HG03103 (cell line): ENCODE measurements around the gene LDLRAD4.

ENCODE experiments used
- ATAC-seq: cut with Tn5 transposase; IDR thresholded peaks from one replicate; pipeline ENCODE4 v1.9.1; 2021; ENCODE audit warnings: low read depth; ENCODE audit not compliant: unreplicated experiment

LDLRAD4 gene

GRCh38 chr18:13226533-13227144 is 8.1 kb downstream of the LDLRAD4 start:
- ATAC-seq = no peak

GRCh38 chr18:13227910-13228309 is 9.3 kb downstream of the LDLRAD4 start:
- no peak for ATAC-seq

DNA sequence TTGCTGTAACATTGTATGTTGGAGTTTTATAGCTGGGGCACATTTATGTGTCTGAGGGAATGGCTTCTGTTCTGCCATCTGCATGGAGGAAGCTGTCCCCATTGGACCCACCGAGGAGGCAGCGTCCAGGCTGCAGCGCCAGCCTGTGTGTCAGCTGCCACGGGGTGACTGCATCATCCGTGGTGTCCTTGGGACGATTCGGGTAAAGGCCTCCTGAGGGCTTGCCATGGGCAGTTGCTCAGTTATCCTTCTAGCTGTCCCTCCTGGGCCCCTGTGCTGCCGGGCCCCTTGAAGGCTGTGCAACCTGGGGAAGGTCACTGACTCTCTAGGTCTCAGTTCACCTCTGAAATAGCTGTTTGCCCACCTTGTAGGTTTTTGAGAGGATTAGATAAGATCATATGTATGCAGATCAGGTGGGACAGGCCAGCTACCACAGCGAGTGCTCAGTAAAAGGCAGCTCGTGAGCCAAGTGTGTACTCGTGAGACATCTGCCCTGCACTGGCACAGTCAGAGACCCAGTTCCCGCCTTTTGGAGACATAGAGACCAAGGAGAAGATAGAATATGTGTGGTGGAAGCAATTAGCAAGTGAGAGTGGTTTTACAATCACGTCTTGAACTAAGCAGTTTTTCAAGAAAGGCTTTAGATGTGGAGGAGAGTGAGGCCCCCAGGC is 10.6 kb downstream of the LDLRAD4 start:
- no peak for ATAC-seq

DNA sequence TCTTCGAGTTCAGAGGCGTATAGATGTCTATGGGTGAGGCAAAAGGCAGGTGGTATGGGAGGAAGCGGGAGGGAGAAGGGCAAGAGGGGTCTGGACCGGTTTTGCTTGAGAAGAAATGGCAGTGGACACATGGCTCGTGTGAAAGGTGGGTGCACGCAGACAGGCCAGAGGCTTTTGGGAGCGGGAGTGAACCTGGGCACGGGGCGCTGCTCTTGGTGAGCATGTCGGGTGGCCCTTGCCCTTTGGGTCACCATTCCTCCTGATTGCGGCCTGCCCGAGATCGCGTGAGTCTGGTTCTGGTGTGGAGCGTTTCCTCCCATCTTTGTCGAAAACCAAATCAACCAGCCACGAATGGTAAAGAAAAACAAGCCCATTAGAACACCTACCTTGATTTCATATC is 12.6 kb downstream of the LDLRAD4 start:
- ATAC-seq = no peak

DNA sequence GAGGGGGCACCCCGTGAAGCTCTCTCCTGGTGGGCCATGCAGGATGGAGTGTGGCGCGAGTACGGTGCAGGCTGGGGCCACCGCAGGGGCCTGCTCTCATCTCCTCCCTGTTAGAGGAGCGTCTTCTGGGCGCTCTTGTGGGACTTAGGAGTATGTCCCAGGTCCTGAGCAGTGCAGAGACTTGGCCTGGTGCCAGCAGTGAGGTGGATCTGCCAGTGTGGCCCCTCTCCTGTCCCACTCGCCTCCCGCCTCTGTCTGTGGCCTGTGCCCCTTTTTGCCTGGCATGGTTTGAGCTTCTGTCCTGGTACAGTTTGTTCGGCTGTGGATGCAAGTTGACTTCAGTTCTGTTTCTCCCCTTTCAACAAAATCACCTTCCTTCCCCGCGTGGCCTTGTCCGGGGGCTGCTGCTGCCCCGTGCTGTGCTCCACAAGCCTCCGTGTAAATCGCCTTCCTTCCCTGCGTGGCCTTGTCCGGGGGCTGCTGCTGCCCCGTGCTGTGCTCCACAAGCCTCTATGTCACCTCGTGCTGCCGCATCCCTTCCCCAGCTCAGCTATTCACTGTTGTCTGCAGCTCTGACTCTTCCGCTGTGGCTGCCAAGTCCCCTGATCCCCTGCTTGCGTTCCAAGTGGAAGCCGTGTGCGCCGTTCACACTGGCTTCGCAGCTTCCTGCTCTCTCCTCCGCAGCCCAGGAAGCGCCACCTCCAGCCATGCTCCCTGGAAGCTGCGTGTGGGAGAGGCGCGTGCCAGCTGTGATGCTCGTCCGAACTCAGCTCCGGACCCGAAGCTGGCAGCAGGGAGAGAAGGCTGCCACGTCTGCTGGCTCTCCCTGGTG is 13.7 kb downstream of the LDLRAD4 start:
- no peak for ATAC-seq

DNA sequence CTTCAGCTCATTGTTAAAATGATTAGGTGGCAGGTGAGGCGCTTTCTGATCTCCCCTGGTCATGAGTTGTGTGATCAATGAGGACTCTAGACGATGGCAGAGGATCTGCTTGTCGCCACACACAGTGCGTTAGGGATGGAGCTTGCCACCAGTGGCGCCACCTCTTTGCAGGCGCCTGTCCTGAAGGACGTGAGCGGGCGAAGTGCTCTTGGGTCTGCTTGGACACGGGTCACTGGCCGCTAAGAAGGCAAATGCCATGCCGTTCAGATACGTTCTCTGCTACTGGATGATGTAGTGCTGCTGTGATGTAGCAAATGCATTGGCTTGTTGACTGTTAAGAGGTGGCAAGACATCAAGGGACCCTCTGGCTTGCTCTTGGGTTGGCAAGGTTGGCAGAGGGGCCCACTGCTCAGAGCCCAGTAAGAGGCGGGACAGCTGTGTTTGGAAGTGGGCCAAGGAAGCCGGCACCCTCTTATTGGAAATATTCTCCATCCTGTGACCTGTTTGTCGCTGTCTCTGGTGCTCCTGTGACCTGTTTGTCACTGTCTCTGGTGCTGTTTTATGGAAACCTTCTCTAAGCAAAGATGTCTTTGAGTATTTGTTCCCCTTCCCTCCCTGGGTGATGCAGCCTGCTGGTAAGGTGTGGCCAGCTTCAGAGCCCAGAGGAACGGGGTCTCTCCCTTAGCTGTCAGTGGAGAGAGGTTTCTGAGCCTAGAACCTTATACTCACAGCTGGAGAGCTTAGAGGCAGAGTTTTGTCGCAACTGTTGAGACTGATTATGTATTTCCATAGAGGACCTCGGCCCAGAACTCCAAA is 14.6 kb downstream of the LDLRAD4 start:
- ATAC-seq = no peak

GRCh38 chr18:13233787-13234783 is 15.5 kb downstream of the LDLRAD4 start:
- no peak for ATAC-seq

DNA sequence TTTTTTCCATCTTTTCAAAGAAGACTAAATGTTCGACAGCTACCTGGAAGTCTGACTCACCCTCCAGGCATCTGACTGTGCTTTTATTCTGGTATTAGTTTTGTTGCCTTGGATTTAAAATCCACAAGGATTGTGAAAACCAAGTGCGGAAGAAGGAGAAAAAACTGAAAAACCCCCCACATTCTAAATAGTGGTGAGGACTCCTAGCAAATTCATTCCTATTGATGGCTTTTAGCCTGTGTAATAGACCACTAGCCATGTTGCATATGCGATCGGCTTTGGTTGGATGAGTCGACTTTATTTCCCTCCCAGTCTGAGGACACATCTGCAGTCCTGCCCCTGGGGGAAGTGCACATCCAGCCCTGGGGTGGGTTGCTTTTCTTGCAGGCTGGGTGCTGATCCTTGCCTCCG is 16.9 kb downstream of the LDLRAD4 start:
- no peak for ATAC-seq

GRCh38 chr18:13235981-13236380 is 17.4 kb downstream of the LDLRAD4 start:
- no peak for ATAC-seq

GRCh38 chr18:13236411-13236810 is 17.9 kb downstream of the LDLRAD4 start:
- ATAC-seq = no peak

GRCh38 chr18:13237073-13237472 is 18.5 kb downstream of the LDLRAD4 start:
- ATAC-seq = no peak

DNA sequence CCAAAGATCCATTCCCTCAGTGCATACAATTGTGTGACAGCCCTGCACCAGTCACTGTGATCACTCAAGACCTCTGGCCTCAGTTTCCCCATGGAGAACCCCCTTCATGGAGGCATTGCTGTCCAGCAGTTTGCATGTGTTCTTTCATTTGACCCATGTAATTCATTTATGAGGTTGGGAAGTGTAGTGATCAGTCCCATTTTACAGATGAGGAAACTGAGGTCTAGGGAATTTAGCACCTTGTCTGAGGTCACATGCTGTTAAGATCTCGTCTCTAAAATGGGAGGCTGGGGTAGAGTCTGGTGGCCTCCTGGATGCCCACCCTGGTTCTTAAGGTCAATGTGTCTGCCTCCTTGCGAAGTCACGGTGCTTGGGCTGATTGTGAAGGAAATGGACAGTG is 19.1 kb downstream of the LDLRAD4 start:
- no peak for ATAC-seq

- ATAC-seq = no peak
Measured at GRCh38 chr18:13239171-13239956, 20.8 kb downstream of the LDLRAD4 start.

GRCh38 chr18:13240060-13240725 is 21.6 kb downstream of the LDLRAD4 start:
- no peak for ATAC-seq

- ATAC-seq = no peak
Measured at GRCh38 chr18:13241083-13241892, 22.7 kb downstream of the LDLRAD4 start.

- ATAC-seq = no peak
Measured at GRCh38 chr18:13241893-13242175, 23.3 kb downstream of the LDLRAD4 start.

- ATAC-seq = no peak
Measured at GRCh38 chr18:13242797-13243196, 24.2 kb downstream of the LDLRAD4 start.

- no peak for ATAC-seq
Measured at GRCh38 chr18:13243363-13243762, 24.8 kb downstream of the LDLRAD4 start.
